Ramos (cell line): ENCODE measurements around the gene BCL2.
"Not testable (repeated sequence)": the region's sequence is repeated elsewhere in the genome, so short reads cannot be mapped to it uniquely, and the experiment has no call there.

Experiments used
- in situ Hi-C: fragments of 300-500 bp; cut with MboI; formaldehyde crosslinking; loops from one replicate; pipeline ENCODE4 v1.14.3; 2022; ENCODE audit warnings: low sequenced_read_pairs; ENCODE audit not compliant: unreplicated experiment

BCL2 gene

GRCh38 chr18:63240531-63241316, 78.8 kb downstream of the BCL2 start:
- in situ Hi-C loops, result no loop called here

- in situ Hi-C loops, result no loop called here
Observed at GRCh38 chr18:63238693-63239075, 80.9 kb downstream of the BCL2 start.

GRCh38 chr18:63237881-63238692, 81.5 kb downstream of the BCL2 start:
- in situ Hi-C loops, result no loop called here

- in situ Hi-C loops, result no loop called here
Observed at GRCh38 chr18:63236921-63237846, 82.4 kb downstream of the BCL2 start.

GRCh38 chr18:63236406-63236805, 83.2 kb downstream of the BCL2 start:
- in situ Hi-C loops, result no loop called here

GRCh38 chr18:63235920-63236319, 83.6 kb downstream of the BCL2 start:
- in situ Hi-C loops, result not testable (repeated sequence)

GRCh38 chr18:63234841-63235240, 84.7 kb downstream of the BCL2 start:
- in situ Hi-C loops, result no loop called here

GRCh38 chr18:63234432-63234831, 85.1 kb downstream of the BCL2 start:
- in situ Hi-C loops, result no loop called here

GRCh38 chr18:63233334-63233733, 86.2 kb downstream of the BCL2 start:
- in situ Hi-C loops, result no loop called here

GRCh38 chr18:63232826-63233225, 86.7 kb downstream of the BCL2 start:
- in situ Hi-C loops, result no loop called here

- in situ Hi-C loops, result no loop called here
Observed at GRCh38 chr18:63229971-63230370, 89.6 kb downstream of the BCL2 start.

GRCh38 chr18:63225434-63225833, 94.1 kb downstream of the BCL2 start:
- in situ Hi-C loops, result no loop called here

- in situ Hi-C loops, result no loop called here
Observed at GRCh38 chr18:63224630-63225029, 94.9 kb downstream of the BCL2 start.

- in situ Hi-C loops, result no loop called here
Observed at GRCh38 chr18:63223837-63224236, 95.7 kb downstream of the BCL2 start.

GRCh38 chr18:63220903-63221302, 98.7 kb downstream of the BCL2 start:
- in situ Hi-C loops, result no loop called here

GRCh38 chr18:63218472-63218871, 101.1 kb downstream of the BCL2 start:
- in situ Hi-C loops, result no loop called here

GRCh38 chr18:63216516-63217311, 102.9 kb downstream of the BCL2 start:
- in situ Hi-C loops, result no loop called here

GRCh38 chr18:63213936-63214671, 105.5 kb downstream of the BCL2 start:
- in situ Hi-C loops, result no loop called here

GRCh38 chr18:63213331-63213900, 106.2 kb downstream of the BCL2 start:
- in situ Hi-C loops, result no loop called here
